KMS-11 (cell line): ENCODE data around the gene DCTN3.
A peak's percentile ranks its signal among the peaks of the same experiment; 100 is the strongest.

ENCODE experiments used
- H2AFZ ChIP-seq: fragments of 200-600 bp; sonication (generic); 2 replicates; pipeline ENCODE4 v1.6.1; 2016; ENCODE audit warnings: antibody characterized with exemption, mixed run types, low read depth
- H3K27ac ChIP-seq: fragments of 200-600 bp; sonication (generic); 2 replicates; pipeline ENCODE4 v1.6.1; 2016; ENCODE audit warnings: mild to moderate bottlenecking, mixed run types
- H3K27me3 ChIP-seq: fragments of 200-600 bp; sonication (generic); 2 replicates; pipeline ENCODE4 v1.6.1; 2017; ENCODE audit warnings: mild to moderate bottlenecking, low read depth, mixed run types, moderate library complexity; ENCODE audit not compliant: insufficient read depth
- H3K36me3 ChIP-seq: fragments of 200-600 bp; sonication (generic); 2 replicates; pipeline ENCODE4 v1.6.1; 2017; ENCODE audit warnings: mild to moderate bottlenecking, mixed run types; ENCODE audit not compliant: insufficient read depth
- H3K4me1 ChIP-seq: fragments of 200-600 bp; sonication (generic); 2 replicates; pipeline ENCODE4 v1.6.1; 2016; ENCODE audit warnings: mild to moderate bottlenecking, low read depth, mixed run types; ENCODE audit not compliant: poor library complexity, severe bottlenecking
- H3K4me2 ChIP-seq: fragments of 200-600 bp; sonication (generic); 2 replicates; pipeline ENCODE4 v1.7.0; 2016; ENCODE audit warnings: mild to moderate bottlenecking, mixed run types
- H3K4me3 ChIP-seq: fragments of 200-600 bp; sonication (generic); IDR thresholded peaks from 2 replicates; pipeline ENCODE4 v1.6.1; 2017; ENCODE audit warnings: low read depth, low read length, mixed read lengths; ENCODE audit not compliant: insufficient read depth
- H3K79me2 ChIP-seq: fragments of 200-600 bp; sonication (generic); 2 replicates; pipeline ENCODE4 v1.6.1; 2016; ENCODE audit warnings: low read depth, mixed run types; ENCODE audit not compliant: insufficient read depth
- H3K9ac ChIP-seq: fragments of 200-600 bp; sonication (generic); 2 replicates; pipeline ENCODE4 v1.6.1; 2016; ENCODE audit warnings: mild to moderate bottlenecking, mixed run types
- H4K20me1 ChIP-seq: fragments of 200-600 bp; sonication (generic); 2 replicates; pipeline ENCODE4 v1.6.1; 2016; ENCODE audit warnings: mild to moderate bottlenecking, mixed run types; ENCODE audit not compliant: insufficient read depth
- CTCF ChIP-seq: fragments of 200-600 bp; sonication (generic); conservative IDR thresholded peaks from 2 replicates; pipeline ENCODE4 v1.6.1; 2017; ENCODE audit warnings: low read depth, mild to moderate bottlenecking, antibody characterized with exemption, low read length, moderate library complexity, mixed read lengths

DCTN3 gene

GRCh38 chr9:34599546-34599945 lies 20.7 kb downstream of the DCTN3 start:
- Histone ChIP-seq H3K4me1 (no peaks in the 10 kb centered on the region), H3K9ac (no peak overlapping the region), H3K36me3 (no peaks in the 10 kb centered on the region), H3K27ac (no peak overlapping the region), H3K79me2 (no peaks in the 10 kb centered on the region), H4K20me1 (no peaks in the 10 kb centered on the region), H3K27me3 (no peaks in the 10 kb centered on the region), H2AFZ (no peak overlapping the region), H3K4me2 (no peak overlapping the region), H3K4me3 (no peak overlapping the region)
- no peak for TF ChIP-seq CTCF

- no peak for TF ChIP-seq CTCF
- Histone ChIP-seq H3K4me1 (no peaks in the 10 kb centered on the region), H2AFZ (no peak overlapping the region), H4K20me1 (no peaks in the 10 kb centered on the region), H3K4me2 (no peak overlapping the region), H3K27me3 (peaks cover 23% of the 10 kb centered on the region), H3K36me3 (no peaks in the 10 kb centered on the region), H3K4me3 (no peak overlapping the region), H3K27ac (no peak overlapping the region), H3K79me2 (no peaks in the 10 kb centered on the region), H3K9ac (no peak overlapping the region)
These were observed 26.1 kb downstream of the DCTN3 start for GRCh38 chr9:34594177-34594576.

DNA sequence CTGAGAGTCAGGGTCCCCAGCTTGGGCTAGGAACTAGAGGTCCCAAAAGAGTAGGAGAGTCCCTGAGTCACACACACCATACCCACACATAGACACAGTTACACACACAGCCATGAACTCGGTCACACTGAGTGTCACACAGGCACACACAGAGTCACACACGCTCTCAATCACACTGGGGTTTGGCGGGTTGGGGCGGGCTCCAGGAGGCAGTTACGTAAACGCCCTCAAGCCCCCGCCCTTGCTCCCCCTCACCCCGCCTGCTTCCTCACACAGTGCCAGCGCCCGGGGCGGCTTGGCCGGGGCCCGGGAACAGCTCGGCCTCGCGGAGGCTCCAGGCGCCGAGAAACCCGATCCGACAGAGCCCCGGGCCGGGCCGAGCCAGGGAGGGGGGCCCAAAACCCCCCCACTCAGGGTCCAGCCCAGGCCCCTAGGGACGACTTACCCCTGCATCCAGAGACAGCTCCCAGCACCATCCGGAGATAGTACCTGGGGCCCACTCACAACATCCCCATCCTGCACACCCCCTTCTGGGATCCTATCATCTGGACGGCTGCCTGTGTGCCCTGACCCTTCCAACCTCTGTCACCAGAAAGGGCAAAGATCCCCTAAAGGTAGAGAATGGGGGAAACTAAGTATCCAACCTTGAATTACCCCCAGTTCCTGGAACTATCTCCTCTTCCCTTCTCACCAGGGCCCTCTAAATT lies 27.2 kb downstream of the DCTN3 start:
- H3K27ac ChIP-seq = no peak overlapping the region
- no peak overlapping the region for H2AFZ ChIP-seq
- no peaks in the 10 kb centered on the region for H4K20me1 ChIP-seq
- H3K9ac ChIP-seq = no peak overlapping the region
- H3K4me3 ChIP-seq = no peak overlapping the region
- no peaks in the 10 kb centered on the region for H3K36me3 ChIP-seq
- H3K27me3 ChIP-seq = peaks cover 30% of the 10 kb centered on the region
- H3K79me2 ChIP-seq = no peaks in the 10 kb centered on the region
- H3K4me2 ChIP-seq = no peak overlapping the region
- no peaks in the 10 kb centered on the region for H3K4me1 ChIP-seq
- no peak for TF ChIP-seq CTCF

DNA sequence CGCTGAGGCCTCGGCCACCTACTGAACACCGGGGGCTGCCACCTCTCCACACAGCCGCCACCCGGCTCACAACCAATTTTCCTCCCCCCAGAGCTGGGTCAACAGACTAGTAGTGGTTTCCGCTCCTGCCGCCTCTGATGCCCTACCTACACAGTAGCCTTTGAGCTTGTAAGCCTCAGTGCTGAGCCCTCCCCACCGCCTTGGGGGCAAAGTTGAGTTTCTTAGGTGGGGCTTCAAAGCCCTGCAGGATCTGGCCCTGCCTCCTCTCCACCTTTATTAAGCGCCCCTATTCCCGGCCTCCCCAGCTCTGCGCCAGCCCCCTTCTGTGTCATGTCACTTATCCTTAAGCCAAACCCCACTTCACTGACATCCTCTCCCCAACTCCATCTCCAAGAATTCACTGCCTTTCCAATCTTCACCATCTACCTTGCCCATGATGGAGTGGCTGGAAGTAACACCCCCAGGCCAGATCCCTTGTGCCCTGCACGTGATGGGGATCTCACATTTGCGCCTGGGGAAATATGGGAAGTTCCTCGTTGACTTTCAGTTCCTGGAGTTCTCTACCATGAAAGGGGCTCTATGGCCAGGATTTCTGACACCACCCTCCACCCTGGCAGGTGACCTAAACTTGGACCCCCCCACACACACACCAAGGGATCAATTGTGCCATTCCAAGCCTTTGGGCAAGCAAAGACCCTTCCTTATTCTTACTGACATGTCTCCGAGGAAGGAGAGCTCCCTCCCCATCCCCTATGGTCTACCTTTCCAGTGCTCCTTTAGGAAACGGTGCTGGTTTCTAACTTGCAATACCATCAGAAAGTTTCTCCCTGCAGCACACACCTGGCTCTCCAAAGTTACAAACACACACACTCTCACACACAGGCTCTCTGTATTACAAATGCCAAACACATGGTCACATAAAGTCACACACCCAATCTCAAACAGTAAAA lies 28.1 kb downstream of the DCTN3 start:
- TF ChIP-seq CTCF = peak; percentile 14; the same call in 1 of the 2 replicates
- H3K36me3 ChIP-seq = no peaks in the 10 kb centered on the region
- no peaks in the 10 kb centered on the region for H3K4me1 ChIP-seq
- H2AFZ ChIP-seq = 0 out of 2 replicates have a peak overlapping the region, but pooled peaks have one; percentile 49
- H3K27ac ChIP-seq = no peak overlapping the region
- peaks cover 37% of the 10 kb centered on the region for H3K27me3 ChIP-seq
- H3K9ac ChIP-seq = no peak overlapping the region
- no peak overlapping the region; the same call in 1 of the 2 replicates for H3K4me2 ChIP-seq
- H3K4me3 ChIP-seq = no peak overlapping the region
- no peaks in the 10 kb centered on the region for H4K20me1 ChIP-seq
- no peaks in the 10 kb centered on the region for H3K79me2 ChIP-seq
